RWPE2 (cell line): ENCODE data around the gene PCDHGC3.

Experiments used
- ATAC-seq: fragments of 200-7000 bp; cut with Tn5 transposase; 3 replicates; pipeline ENCODE4 v1.9.1; 2021; ENCODE audit warnings: low read depth
- DNase-seq: peaks from one replicate; pipeline ENCODE4 v3.0.0-alpha.2; 2020; ENCODE audit warnings: low spot score
- H3K27ac ChIP-seq: fragments of 450-650 bp; 2 replicates; pipeline ENCODE4 v1.5.1; 2017; ENCODE audit warnings: mild to moderate bottlenecking; ENCODE audit not compliant: poor library complexity, severe bottlenecking
- H3K27me3 ChIP-seq: fragments of 250-450 bp; sonication (Bioruptor Pico); 2 replicates; pipeline ENCODE4 v1.5.1; 2021; ENCODE audit warnings: mild to moderate bottlenecking, moderate library complexity; ENCODE audit not compliant: insufficient read depth, poor library complexity, severe bottlenecking
- H3K36me3 ChIP-seq: fragments of 250-450 bp; sonication (Bioruptor Pico); 2 replicates; pipeline ENCODE4 v1.5.1; 2020; ENCODE audit warnings: low read depth, mild to moderate bottlenecking, moderate library complexity
- H3K4me1 ChIP-seq: fragments of 250-450 bp; sonication (Bioruptor Pico); 2 replicates; pipeline ENCODE4 v1.5.1; 2021; ENCODE audit warnings: mild to moderate bottlenecking, moderate library complexity; ENCODE audit not compliant: insufficient read depth, poor library complexity, severe bottlenecking
- H3K4me3 ChIP-seq: fragments of 250-450 bp; sonication (Bioruptor Pico); 2 replicates; pipeline ENCODE4 v1.5.1; 2021; ENCODE audit warnings: mild to moderate bottlenecking, moderate library complexity; ENCODE audit not compliant: severe bottlenecking
- H3K9me3 ChIP-seq: fragments of 250-450 bp; sonication (Bioruptor Pico); 2 replicates; pipeline ENCODE4 v1.5.1; 2021; ENCODE audit warnings: mild to moderate bottlenecking, moderate library complexity; ENCODE audit not compliant: severe bottlenecking
- TF ChIP-seq, protein P1 (sequence below): fragments of 450-650 bp; IDR thresholded peaks from one replicate; pipeline ENCODE4 v1.5.1; 2017; ENCODE audit warnings: mild to moderate bottlenecking, moderate library complexity; ENCODE audit not compliant: poor library complexity, severe bottlenecking

Gene PCDHGC3

DNA sequence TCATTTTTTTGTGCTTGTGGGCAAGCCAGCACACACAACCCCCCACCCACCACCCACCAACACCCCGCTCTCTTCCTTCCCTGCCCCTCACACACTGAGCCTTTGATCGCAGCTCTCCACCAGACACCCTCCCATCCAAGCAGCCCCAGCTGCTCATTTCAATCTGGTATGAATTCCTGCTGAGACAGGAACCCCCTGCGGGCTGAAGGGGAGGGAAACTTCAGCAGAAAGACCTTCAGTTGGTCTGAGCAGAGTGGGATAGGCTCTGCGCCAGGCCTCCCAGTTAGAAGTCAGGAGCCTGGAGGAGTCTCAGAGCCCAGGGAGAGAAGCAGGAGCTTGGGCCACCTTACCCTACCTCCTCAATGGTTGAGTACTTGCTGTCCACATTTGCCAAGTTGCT lies 20.3 kb downstream of the PCDHGC3 start:
- no peaks in the 10 kb centered on the region for H3K4me1 ChIP-seq

DNA sequence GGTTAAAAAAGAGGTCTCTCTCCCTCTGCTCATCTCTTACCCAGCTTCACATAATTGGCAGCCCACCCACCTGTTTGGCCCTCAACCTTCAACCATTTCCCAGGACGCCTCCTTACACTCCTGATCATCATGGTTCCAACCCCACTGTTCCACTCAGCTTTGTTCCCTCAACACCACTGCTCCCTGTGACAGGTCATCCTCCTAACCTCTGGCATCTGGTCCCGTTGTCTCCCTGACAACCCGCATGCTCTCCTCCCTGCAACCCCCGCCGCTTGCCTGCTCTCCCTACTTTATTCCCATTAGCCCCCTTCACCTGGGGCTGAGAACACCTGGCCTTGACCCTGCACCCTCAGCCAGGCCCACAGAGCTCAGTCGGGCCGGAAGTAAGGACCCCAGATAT lies 26.0 kb downstream of the PCDHGC3 start:
- Histone ChIP-seq H3K9me3 (no peaks in the 10 kb centered on the region), H3K4me3 (no peak overlapping the region), H3K36me3 (no peaks in the 10 kb centered on the region; the same call in 1 of the 2 replicates), H3K27me3 (no peaks in the 10 kb centered on the region), H3K27ac (no peak overlapping the region), H3K4me1 (no peaks in the 10 kb centered on the region)
- TF ChIP-seq, protein P1, sequence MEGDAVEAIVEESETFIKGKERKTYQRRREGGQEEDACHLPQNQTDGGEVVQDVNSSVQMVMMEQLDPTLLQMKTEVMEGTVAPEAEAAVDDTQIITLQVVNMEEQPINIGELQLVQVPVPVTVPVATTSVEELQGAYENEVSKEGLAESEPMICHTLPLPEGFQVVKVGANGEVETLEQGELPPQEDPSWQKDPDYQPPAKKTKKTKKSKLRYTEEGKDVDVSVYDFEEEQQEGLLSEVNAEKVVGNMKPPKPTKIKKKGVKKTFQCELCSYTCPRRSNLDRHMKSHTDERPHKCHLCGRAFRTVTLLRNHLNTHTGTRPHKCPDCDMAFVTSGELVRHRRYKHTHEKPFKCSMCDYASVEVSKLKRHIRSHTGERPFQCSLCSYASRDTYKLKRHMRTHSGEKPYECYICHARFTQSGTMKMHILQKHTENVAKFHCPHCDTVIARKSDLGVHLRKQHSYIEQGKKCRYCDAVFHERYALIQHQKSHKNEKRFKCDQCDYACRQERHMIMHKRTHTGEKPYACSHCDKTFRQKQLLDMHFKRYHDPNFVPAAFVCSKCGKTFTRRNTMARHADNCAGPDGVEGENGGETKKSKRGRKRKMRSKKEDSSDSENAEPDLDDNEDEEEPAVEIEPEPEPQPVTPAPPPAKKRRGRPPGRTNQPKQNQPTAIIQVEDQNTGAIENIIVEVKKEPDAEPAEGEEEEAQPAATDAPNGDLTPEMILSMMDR, result no peak
- no peak for ATAC-seq
- DNase-seq, result no peak

More for the DNA sequence above, 20.3 kb downstream of the PCDHGC3 start:
- DNase-seq (no peak), ATAC-seq (no peak)
- Histone ChIP-seq H3K27me3 (no peaks in the 10 kb centered on the region), H3K27ac (no peak overlapping the region), H3K4me3 (no peak overlapping the region), H3K9me3 (no peaks in the 10 kb centered on the region), H3K36me3 (no peaks in the 10 kb centered on the region; the same call in 1 of the 2 replicates)
- TF ChIP-seq, protein P1, result no peak

DNA sequence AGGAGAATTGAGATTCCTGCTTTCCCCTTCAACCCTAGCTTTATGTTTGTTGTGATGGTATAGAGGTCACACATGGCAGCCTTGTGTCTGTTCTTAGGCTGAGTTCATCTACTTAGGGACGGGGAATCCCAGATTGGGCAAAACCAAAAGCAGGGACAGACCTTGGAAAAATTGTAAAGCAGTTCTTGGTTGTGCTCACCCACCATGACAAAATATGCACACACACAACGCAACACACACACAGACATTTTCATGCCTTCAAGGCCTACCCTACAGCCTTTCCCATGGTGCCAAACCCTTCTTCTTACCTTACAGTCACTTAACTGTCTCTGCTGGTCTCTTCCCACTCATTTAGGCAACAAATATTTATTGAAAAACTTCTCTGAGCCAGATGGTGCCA lies 27.9 kb downstream of the PCDHGC3 start:
- Histone ChIP-seq H3K27ac (no peak overlapping the region), H3K9me3 (no peaks in the 10 kb centered on the region), H3K4me3 (no peak overlapping the region), H3K4me1 (peaks cover 8% of the 10 kb centered on the region), H3K36me3 (no peaks in the 10 kb centered on the region; the same call in 1 of the 2 replicates), H3K27me3 (no peaks in the 10 kb centered on the region)
- DNase-seq (no peak), ATAC-seq (no peak)
- TF ChIP-seq, protein P1, result no peak

DNA sequence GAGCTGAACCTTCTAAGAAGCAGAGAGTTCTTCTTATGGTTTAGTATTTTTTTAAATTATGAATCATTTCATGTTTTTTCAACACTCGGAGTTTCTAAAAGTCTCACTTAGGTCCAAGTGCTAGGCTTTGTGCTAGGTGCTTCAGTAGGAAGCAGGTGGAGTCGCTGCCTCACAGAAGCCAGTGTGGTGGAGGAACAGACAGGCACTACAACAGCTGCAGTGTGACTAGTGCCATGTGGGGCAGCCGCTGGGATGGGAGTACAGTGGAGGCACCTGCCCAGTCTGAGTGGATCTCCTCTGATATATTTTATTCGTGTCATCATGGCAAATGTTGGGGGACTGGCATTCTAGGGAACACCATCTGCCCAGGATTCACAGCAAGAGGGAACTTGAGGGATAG lies 28.4 kb downstream of the PCDHGC3 start:
- TF ChIP-seq, protein P1, result no peak
- H3K27me3 ChIP-seq, result no peaks in the 10 kb centered on the region
- peaks cover 12% of the 10 kb centered on the region for H3K4me1 ChIP-seq
- DNase-seq (no peak), ATAC-seq (no peak)
- no peak overlapping the region for H3K4me3 ChIP-seq
- H3K36me3 ChIP-seq, result no peaks in the 10 kb centered on the region; the same call in 1 of the 2 replicates
- no peak overlapping the region for H3K27ac ChIP-seq
- no peaks in the 10 kb centered on the region for H3K9me3 ChIP-seq

DNA sequence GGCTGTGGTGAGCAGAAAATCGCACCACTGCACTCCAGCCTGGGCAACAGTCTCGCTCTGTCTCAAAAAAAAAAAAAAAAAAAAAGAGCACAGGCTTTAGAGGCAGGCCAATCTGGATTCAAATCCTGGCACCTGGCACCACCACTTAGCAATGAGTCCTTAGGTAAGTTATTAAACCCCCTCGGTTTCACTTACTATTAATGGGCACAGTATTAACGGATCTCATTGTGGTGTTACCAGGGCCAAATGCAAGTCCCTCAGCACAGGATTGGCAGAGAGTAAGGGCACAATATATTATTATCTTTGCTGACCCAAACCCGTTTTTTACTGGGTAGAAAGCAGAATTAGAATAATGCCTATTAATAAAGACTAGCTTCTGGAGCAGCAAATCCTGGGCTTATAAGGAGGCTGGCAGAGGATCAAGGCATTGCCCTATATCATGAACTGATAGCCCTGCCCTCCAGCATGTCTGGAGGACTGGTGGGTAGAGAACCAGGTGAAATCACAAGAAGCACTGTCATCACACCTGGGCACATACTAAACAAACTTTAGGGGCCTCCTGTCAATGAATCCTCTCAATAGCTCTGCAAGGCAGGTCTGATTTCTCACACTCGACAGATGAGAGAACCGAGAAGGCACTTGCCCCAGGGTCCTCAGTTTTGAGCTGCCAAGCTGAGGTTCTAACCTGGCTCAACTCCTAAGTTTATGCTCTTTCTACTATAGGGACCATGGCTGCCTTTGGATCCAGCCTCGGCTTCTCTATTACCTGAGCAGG lies 30.8 kb downstream of the PCDHGC3 start:
- Histone ChIP-seq H3K4me1 (peaks cover 17% of the 10 kb centered on the region), H3K9me3 (no peaks in the 10 kb centered on the region), H3K27ac (peak overlapping the region; percentile 88), H3K36me3 (peaks cover 5% of the 10 kb centered on the region; the same call in 1 of the 2 replicates), H3K4me3 (no peak overlapping the region), H3K27me3 (no peaks in the 10 kb centered on the region)
- ATAC-seq, result no peak
- no peak for DNase-seq
- TF ChIP-seq, protein P1, result no peak
